GM10248 (cell line): ENCODE data around the gene ATOH7.

Experiments used
- CTCF ChIA-PET: fragments of 300-600 bp; sonication (Branson Sonifier 250); formaldehyde crosslinking; extraction: SDS; loops from one replicate; lab custom pipeline; 2021; ENCODE audit warnings: antibody characterized with exemption; lab: Yijun Ruan, JAX
- POLR2A ChIA-PET: fragments of 350-650 bp; sonication (Branson Sonifier 250); formaldehyde crosslinking; extraction: SDS; loops from one replicate; lab custom pipeline; 2020; ENCODE audit warnings: antibody characterized with exemption; lab: Yijun Ruan, JAX
- DNase-seq: peaks from one replicate; pipeline ENCODE4 v3.0.0; 2012; ENCODE audit errors: extremely low spot score
- TF ChIP-seq, protein P1 (sequence below): IDR thresholded peaks from 2 replicates; pipeline ENCODE4 v1.5.1; 2012; ENCODE audit warnings: mild to moderate bottlenecking, low read depth; ENCODE audit errors: extremely low read depth, missing control alignments, control extremely low read depth

The ATOH7 gene

DNA sequence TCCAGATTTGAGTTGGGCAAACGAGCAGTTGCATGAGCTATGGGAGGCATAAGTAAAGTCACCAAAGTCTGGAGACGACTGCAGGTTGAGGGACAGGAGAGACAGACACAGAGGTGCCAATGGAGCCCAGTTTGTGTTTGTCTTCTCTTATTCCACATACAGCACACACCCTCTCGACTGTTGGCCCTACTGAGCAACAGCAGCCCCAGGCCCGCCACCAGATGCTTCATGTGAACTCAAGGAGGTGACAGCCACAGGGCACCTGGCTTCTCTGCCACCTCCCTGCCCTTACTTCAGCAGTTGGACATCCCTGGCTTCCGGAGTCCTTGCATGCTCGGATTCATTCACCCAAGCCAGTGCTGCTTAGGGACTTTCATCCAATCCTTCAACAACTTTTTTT lies 6.5 kb upstream of the ATOH7 start:
- DNase-seq = no peak
- TF ChIP-seq, protein P1, sequence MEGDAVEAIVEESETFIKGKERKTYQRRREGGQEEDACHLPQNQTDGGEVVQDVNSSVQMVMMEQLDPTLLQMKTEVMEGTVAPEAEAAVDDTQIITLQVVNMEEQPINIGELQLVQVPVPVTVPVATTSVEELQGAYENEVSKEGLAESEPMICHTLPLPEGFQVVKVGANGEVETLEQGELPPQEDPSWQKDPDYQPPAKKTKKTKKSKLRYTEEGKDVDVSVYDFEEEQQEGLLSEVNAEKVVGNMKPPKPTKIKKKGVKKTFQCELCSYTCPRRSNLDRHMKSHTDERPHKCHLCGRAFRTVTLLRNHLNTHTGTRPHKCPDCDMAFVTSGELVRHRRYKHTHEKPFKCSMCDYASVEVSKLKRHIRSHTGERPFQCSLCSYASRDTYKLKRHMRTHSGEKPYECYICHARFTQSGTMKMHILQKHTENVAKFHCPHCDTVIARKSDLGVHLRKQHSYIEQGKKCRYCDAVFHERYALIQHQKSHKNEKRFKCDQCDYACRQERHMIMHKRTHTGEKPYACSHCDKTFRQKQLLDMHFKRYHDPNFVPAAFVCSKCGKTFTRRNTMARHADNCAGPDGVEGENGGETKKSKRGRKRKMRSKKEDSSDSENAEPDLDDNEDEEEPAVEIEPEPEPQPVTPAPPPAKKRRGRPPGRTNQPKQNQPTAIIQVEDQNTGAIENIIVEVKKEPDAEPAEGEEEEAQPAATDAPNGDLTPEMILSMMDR = no peak
- ChIA-PET POLR2A (no interaction called here), CTCF (interaction anchor here (3.2 kb wide), 1 partner anchor 25 kb away, joined by 16 read pairs; no protein-coding TSS in a partner anchor)

DNA sequence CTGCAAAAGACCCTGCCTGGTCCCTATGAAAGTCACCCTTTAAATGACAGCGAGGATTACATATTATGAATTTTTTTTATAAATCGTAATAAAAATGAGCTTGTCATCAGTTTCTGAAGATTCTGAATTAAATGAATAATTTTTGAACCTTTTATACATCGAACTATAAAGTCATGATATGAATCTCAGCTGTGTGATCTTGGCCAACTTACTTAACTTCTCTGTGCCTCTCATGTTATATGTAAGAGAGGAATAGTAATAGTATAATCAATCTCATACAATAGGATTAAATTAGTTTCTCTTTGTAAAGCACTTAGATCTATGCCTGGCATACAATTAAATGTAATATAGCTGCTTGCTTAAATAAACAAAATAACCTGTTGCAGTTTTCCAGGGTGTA lies 5.3 kb upstream of the ATOH7 start:
- TF ChIP-seq, protein P1 = no peak
- DNase-seq = no peak
- POLR2A ChIA-PET = no interaction called here
- CTCF ChIA-PET = interaction anchor here (1.2 to 3.2 kb wide), 4 partner anchors 11 to 65 kb away, joined by 3 to 16 read pairs (median 6); no protein-coding TSS in a partner anchor

DNA sequence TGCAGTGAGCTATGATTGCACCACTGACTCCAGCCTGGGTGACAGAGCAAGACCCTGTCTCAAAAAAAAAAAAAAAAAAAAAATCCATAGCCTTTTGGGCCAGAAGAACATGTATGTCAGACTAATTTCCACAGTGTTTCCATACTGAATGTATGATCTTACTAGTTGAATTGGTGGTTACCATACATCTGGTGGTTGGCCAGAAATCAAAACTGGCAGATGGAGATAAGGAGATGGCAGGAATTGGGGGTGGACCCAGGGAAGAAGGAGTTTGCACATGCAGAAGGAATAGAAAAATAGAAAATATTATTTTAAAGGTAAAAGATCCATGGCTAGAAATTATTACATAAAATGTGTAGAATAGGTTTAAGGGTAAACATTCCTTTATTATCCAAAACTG lies 3.7 kb upstream of the ATOH7 start:
- DNase-seq = no peak
- ChIA-PET POLR2A (no interaction called here), CTCF (interaction anchor here (1.1 to 3.2 kb wide), 5 partner anchors 10 to 66 kb away, joined by 3 to 16 read pairs (median 5); no protein-coding TSS in a partner anchor)
- TF ChIP-seq, protein P1 = no peak

DNA sequence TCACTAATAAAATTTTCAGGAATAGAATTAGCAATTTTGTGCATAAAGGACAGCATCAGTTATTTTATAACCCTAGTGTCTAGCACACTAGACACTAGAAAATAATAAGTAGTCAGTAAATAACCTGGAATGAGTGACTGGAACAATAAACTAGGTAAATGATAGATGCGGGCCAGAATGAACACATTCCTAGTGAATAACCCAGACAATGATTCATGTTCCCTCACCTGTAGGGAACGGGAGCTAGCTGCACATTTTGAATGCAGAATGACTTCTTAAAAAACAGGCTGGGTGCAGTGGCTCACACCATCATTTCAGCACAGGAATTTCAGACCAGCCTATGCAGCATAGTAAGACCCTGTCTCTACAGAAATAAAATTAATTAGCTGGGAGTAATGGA lies 3.2 kb upstream of the ATOH7 start:
- DNase-seq = no peak
- TF ChIP-seq, protein P1 = no peak
- ChIA-PET CTCF (interaction anchor here (1.1 to 1.8 kb wide), 3 partner anchors 9 to 27 kb away, joined by 3 to 5 read pairs (median 4); no protein-coding TSS in a partner anchor), POLR2A (no interaction called here)

DNA sequence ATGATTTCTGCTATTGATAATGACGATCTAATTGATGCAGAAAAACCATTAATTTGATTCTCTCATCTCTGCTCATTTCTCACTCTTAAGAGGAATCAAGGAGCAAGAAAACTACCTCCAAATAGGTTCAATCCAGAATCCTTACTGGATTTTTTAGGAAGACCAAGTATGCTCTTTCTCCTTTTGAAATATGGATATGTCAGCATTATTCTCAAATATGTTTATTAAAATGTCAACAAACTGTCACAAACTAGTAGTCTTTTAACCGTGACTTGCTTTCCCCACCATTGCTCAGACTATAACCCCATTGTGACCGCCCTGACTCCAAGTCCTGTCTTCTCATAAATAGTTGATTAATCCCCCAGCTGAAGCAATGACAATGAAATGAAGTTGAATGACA lies 1.1 kb upstream of the ATOH7 start:
- TF ChIP-seq, protein P1 = no peak
- ChIA-PET POLR2A (no interaction called here), CTCF (no interaction called here)
- no peak for DNase-seq

DNA sequence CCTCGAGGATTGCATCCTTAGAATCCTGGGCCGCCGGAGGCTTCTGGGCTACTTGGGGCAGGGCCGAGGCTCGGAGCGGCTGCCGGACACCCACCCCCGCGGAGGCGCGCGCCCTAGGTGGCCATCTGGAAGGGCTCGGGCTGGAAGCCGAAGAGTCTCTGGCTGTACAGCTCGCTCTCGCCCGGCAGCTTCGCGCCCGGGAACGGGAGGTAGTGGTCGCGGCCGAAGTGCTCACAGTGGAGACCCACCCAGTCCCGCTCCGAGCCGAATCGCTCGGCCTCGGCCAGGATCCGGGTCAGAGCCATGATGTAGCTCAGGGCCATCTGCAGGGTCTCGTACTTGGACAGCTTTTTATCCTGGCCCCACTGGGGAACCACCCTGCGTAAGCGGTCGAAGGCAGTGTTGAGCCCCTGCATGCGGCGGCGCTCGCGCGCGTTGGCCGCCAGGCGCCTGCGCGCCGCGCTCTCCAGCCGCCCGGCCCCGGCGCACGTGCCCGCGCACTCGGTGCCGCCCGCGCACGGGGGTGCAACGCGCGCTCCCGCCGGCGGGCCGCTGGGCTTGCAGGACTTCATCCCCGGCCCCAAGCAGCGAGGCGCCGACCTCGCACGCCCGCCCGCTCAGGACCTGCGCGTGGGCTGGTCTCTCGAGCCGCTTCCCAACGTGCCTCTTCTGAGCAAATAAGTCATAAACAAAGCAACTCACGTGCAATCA lies 652 bp downstream of the ATOH7 start:
- TF ChIP-seq, protein P1 = no peak
- CTCF ChIA-PET = interaction anchor here (0.7 to 6.9 kb wide), 10 partner anchors 14 to 375 kb away, joined by 3 to 49 read pairs (median 5); no protein-coding TSS in a partner anchor
- DNase-seq = peak; percentile 87
- POLR2A ChIA-PET = interaction anchor here (0.5 kb wide), 1 partner anchor 101 kb away, joined by 3 read pairs; the partner anchor contains the start of gene HNRNPH3
